Forelimb muscle (tissue), 1 donor: ENCODE results near the gene TSTD1. TPM values are rescaled to one million over a fixed set of nuclear protein-coding genes. Genes with fewer than 3 reads are reported as not detected.

Experiments used
- DNase-seq: peaks from one replicate; pipeline ENCODE4 v3.0.0-alpha.2; 2013; ENCODE audit warnings: low read depth
- polyA plus RNA-seq: library from polyadenylated mRNA; unstranded; fragments of 120-200 nt; gene quantifications from one replicate; pipeline ENCODE4 v1.2.1, GENCODE V29; 2013; ENCODE audit not compliant: insufficient read length

TSTD1 gene
- 23.6 TPM for polyA plus RNA-seq

GRCh38 chr1:161038523-161039153, at the start of gene TSTD1:
Gene TSTD1, minus strand, starts transcription at chr1:161038964. Its CDS starts 75 bp downstream, at chr1:161038889.
- DNase-seq = no peak

GRCh38 chr1:161086457-161086856, 47.7 kb upstream of the TSTD1 start:
- DNase-seq = no peak

- no peak for DNase-seq
Measured at GRCh38 chr1:161085165-161085564, 46.4 kb upstream of the TSTD1 start.

- DNase-seq = no peak
Measured at GRCh38 chr1:161084597-161084988, 45.8 kb upstream of the TSTD1 start.

GRCh38 chr1:161083748-161084596, 45.2 kb upstream of the TSTD1 start:
- no peak for DNase-seq

GRCh38 chr1:161082996-161083747, 44.4 kb upstream of the TSTD1 start:
- no peak for DNase-seq

GRCh38 chr1:161082483-161082882, 43.7 kb upstream of the TSTD1 start:
- no peak for DNase-seq

GRCh38 chr1:161081519-161081918, 42.8 kb upstream of the TSTD1 start:
- DNase-seq = no peak

- no peak for DNase-seq
Measured at GRCh38 chr1:161080441-161081405, 42.0 kb upstream of the TSTD1 start.

- no peak for DNase-seq
Measured at GRCh38 chr1:161079436-161080110, 40.8 kb upstream of the TSTD1 start.

GRCh38 chr1:161077426-161077825, 38.7 kb upstream of the TSTD1 start:
- no peak for DNase-seq

GRCh38 chr1:161076410-161076809, 37.6 kb upstream of the TSTD1 start:
- no peak for DNase-seq

- no peak for DNase-seq
Measured at GRCh38 chr1:161074676-161075368, 36.1 kb upstream of the TSTD1 start.

- DNase-seq = no peak
Measured at GRCh38 chr1:161073474-161074121, 34.8 kb upstream of the TSTD1 start.

GRCh38 chr1:161072751-161073449, 34.1 kb upstream of the TSTD1 start:
- no peak for DNase-seq

- no peak for DNase-seq
Measured at GRCh38 chr1:161071886-161072371, 33.2 kb upstream of the TSTD1 start.

GRCh38 chr1:161070761-161071160, 32.0 kb upstream of the TSTD1 start:
- DNase-seq = no peak

- DNase-seq = no peak
Measured at GRCh38 chr1:161069731-161070270, 31.0 kb upstream of the TSTD1 start, which contains the start of gene ARHGAP30. Gene ARHGAP30, minus strand, starts transcription at chr1:161069891. Its CDS starts 267 bp downstream, at chr1:161069624.
